ENCODE results near the gene GPR35. TPM values are rescaled to one million over a fixed set of nuclear protein-coding genes. Genes with fewer than 3 reads are reported as not detected.

GPR35 gene
- total RNA-seq, 1 experiment from 2014 or later = 4.2 TPM

DNA sequence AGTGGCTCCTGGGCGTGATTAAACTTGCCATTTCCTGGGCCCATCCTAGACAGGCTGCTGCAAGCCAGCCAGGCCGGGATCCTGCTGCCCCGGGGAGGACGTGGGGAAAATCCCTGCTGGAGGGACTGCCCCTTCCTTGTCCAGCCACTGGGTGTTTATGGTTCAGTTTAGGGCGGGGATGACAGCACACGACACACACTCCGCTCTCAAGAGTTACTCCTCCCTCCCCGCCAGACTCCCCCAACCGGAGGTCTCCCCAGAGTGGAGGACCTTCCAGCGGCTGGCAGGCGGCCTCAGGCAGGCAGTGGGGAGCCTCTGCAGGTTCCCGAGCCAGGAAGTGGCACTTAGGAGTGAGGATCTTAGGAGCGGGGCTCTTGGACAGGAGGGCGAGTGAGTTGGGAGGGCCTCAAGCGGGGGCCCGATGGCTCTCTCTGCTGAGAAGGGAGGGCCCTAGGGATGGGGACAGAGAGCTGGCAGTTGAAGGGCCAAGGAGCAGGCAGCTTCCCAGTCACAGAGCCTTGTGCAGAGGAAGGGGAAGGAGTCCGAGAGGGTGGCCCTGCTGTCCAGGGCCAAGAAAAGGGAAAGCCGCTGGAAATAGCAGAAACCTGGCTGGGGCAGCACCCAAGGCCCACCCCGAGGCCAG lies 5.7 kb upstream of the GPR35 start:
- RAD21 ChIA-PET (ENCODE audit: low non-redundant PET in 1 of 2, low total read pairs in 2 of 2, uncharacterized antibody in 2 of 2, unreplicated experiment in 2 of 2) = no interaction called here
- no peaks in the 10 kb centered on the region for H3K27me3 ChIP-seq (ENCODE audit: insufficient read depth, low read length)
- DNase-seq (ENCODE audit: low read depth, low spot score) (no peak), ATAC-seq (no peak)
- no peaks in the 10 kb centered on the region for H3K36me3 ChIP-seq (ENCODE audit: control insufficient read depth in 1 of 2, insufficient read depth in 2 of 2, low read length in 2 of 2)
- H3K4me1 ChIP-seq (ENCODE audit: control insufficient read depth in 1 of 2, insufficient read depth in 2 of 2, low read length in 2 of 2) = no peaks in the 10 kb centered on the region
- H2AFZ ChIP-seq (ENCODE audit: low read depth, low read length, poor library complexity, severe bottlenecking) = no peak overlapping the region
- POLR2A ChIA-PET = no interaction called here
- intact Hi-C loops (cut with micrococcal nuclease) = no loop called here
- no peak overlapping the region for H3K4me2 ChIP-seq (ENCODE audit: low read length)
- no peaks in the 10 kb centered on the region for H3K9me2 ChIP-seq (ENCODE audit: insufficient read depth)
- H3K4me3 ChIP-seq (replicated peaks in 1 of 2; ENCODE audit: low read depth in 1 of 2, low read length in 2 of 2) = no peak overlapping the region
- H4K20me1 ChIP-seq (ENCODE audit: insufficient read depth) = no peaks in the 10 kb centered on the region
- no peak overlapping the region for H3K27ac ChIP-seq (ENCODE audit: low read depth, low read length)
- TF ChIP-seq POLR2A (IDR thresholded peaks at IDR 0.05; ENCODE audit: borderline replicate concordance, extremely low read depth, insufficient read depth, insufficient read length) (no peak), SP1 (IDR thresholded peaks at IDR 0.05; ENCODE audit: low read depth) (no peak), ZFX (IDR thresholded peaks at IDR 0.05) (no peak), CEBPB (IDR thresholded peaks at IDR 0.05; ENCODE audit: low read depth) (no peak), ZNF274 (IDR thresholded peaks at IDR 0.05; ENCODE audit: low read depth, low read length) (no peak)
- H3K79me2 ChIP-seq (ENCODE audit: insufficient read depth, low read length) = no peaks in the 10 kb centered on the region
- no peak overlapping the region for H3K9ac ChIP-seq (ENCODE audit: low read length)
- peaks cover 0 to 11% of the 10 kb centered on the region in 2 experiments; a peak in 2 of 4 replicates for H3K9me3 ChIP-seq (ENCODE audit: control insufficient read depth in 1 of 2, insufficient read depth in 1 of 2, low read depth in 1 of 2, low read length in 2 of 2)
- BruUV-seq (replicated peaks) = no TSS peak
- CTCF ChIA-PET = no interaction called here

DNA sequence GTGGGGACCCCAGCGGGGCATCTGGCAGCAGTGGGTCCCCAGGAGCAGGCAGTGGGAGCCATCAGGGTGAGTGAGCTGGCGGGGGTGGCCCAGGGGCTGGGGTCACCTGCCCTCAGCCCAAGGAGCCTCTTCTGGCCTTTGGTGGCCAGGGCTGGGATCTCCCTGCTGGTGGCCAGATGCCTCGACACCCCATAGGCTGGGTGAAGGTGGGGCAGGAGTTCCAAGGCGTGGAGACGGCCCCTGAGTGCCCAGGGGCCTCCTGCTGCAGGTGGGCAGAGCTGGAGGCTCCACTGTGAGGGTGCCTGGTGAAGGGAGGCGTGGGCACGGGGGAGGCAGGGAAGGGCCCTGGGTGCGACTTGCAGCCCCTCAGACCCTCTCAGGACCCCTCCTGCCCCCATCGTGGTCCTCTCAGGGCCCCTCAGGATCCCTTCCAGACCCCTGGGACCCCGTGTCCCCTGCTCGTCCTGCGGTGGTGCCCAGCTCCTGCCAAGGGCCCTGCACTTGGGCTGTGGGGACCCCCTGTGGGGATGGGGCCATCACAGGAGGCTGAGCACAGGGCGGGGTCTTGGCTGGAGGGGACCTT lies 5.0 kb upstream of the GPR35 start:
- Histone ChIP-seq H4K20me1 (ENCODE audit: insufficient read depth) (no peaks in the 10 kb centered on the region), H3K27ac (ENCODE audit: low read depth, low read length) (no peak overlapping the region), H3K9ac (ENCODE audit: low read length) (no peak overlapping the region), H3K4me1 (ENCODE audit: control insufficient read depth in 1 of 2, insufficient read depth in 2 of 2, low read length in 2 of 2) (no peaks in the 10 kb centered on the region), H3K79me2 (ENCODE audit: insufficient read depth, low read length) (no peaks in the 10 kb centered on the region), H3K36me3 (ENCODE audit: control insufficient read depth in 1 of 2, insufficient read depth in 2 of 2, low read length in 2 of 2) (no peaks in the 10 kb centered on the region), H3K9me2 (ENCODE audit: insufficient read depth) (no peaks in the 10 kb centered on the region), H3K4me3 (replicated peaks in 1 of 2; ENCODE audit: low read depth in 1 of 2, low read length in 2 of 2) (no peak overlapping the region), H3K27me3 (ENCODE audit: insufficient read depth, low read length) (no peaks in the 10 kb centered on the region), H2AFZ (ENCODE audit: low read depth, low read length, poor library complexity, severe bottlenecking) (no peak overlapping the region), H3K9me3 (ENCODE audit: control insufficient read depth in 1 of 2, insufficient read depth in 1 of 2, low read depth in 1 of 2, low read length in 2 of 2) (peaks cover 0 to 11% of the 10 kb centered on the region in 2 experiments; a peak in 2 of 4 replicates), H3K4me2 (ENCODE audit: low read length) (no peak overlapping the region)
- DNase-seq (ENCODE audit: low read depth, low spot score) = no peak
- no TSS peak for BruUV-seq (replicated peaks)
- ChIA-PET CTCF (no interaction called here), POLR2A (no interaction called here), RAD21 (ENCODE audit: low non-redundant PET in 1 of 2, low total read pairs in 2 of 2, uncharacterized antibody in 2 of 2, unreplicated experiment in 2 of 2) (no interaction called here)
- no peak for ATAC-seq
- intact Hi-C loops (cut with micrococcal nuclease) = no loop called here
- TF ChIP-seq CEBPB (IDR thresholded peaks at IDR 0.05; ENCODE audit: low read depth) = no peak
- TF ChIP-seq, protein P1, sequence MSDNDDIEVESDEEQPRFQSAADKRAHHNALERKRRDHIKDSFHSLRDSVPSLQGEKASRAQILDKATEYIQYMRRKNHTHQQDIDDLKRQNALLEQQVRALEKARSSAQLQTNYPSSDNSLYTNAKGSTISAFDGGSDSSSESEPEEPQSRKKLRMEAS (IDR thresholded peaks at IDR 0.05) = no peak
- no peak for TF ChIP-seq POLR2AphosphoS5 (IDR thresholded peaks at IDR 0.05; ENCODE audit: low read depth, low read length)
- no peak for TF ChIP-seq ELF1 (IDR thresholded peaks at IDR 0.05; ENCODE audit: borderline replicate concordance, low read depth)
- no peak for TF ChIP-seq JUND (IDR thresholded peaks at IDR 0.05)
- TF ChIP-seq, protein P2, sequence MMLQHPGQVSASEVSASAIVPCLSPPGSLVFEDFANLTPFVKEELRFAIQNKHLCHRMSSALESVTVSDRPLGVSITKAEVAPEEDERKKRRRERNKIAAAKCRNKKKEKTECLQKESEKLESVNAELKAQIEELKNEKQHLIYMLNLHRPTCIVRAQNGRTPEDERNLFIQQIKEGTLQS (IDR thresholded peaks at IDR 0.05) = no peak
- no peak for TF ChIP-seq EZH2phosphoT487 (IDR thresholded peaks at IDR 0.05; ENCODE audit: borderline replicate concordance)
- TF ChIP-seq CBX3 (IDR thresholded peaks at IDR 0.05; ENCODE audit: low read depth) = no peak
- no peak for TF ChIP-seq TCF7L2 (IDR thresholded peaks at IDR 0.05; ENCODE audit: borderline replicate concordance, extremely low read depth, insufficient read depth, insufficient read length)
- no peak for TF ChIP-seq ZNF274 (IDR thresholded peaks at IDR 0.05; ENCODE audit: low read depth, low read length)
- no peak for TF ChIP-seq POLR2A (IDR thresholded peaks at IDR 0.05; ENCODE audit: borderline replicate concordance, extremely low read depth, insufficient read depth, insufficient read length)
- TF ChIP-seq SP1 (IDR thresholded peaks at IDR 0.05; ENCODE audit: low read depth) = no peak
- TF ChIP-seq SIN3A (IDR thresholded peaks at IDR 0.05; ENCODE audit: low read depth) = no peak
- TF ChIP-seq, protein P3, sequence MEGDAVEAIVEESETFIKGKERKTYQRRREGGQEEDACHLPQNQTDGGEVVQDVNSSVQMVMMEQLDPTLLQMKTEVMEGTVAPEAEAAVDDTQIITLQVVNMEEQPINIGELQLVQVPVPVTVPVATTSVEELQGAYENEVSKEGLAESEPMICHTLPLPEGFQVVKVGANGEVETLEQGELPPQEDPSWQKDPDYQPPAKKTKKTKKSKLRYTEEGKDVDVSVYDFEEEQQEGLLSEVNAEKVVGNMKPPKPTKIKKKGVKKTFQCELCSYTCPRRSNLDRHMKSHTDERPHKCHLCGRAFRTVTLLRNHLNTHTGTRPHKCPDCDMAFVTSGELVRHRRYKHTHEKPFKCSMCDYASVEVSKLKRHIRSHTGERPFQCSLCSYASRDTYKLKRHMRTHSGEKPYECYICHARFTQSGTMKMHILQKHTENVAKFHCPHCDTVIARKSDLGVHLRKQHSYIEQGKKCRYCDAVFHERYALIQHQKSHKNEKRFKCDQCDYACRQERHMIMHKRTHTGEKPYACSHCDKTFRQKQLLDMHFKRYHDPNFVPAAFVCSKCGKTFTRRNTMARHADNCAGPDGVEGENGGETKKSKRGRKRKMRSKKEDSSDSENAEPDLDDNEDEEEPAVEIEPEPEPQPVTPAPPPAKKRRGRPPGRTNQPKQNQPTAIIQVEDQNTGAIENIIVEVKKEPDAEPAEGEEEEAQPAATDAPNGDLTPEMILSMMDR (IDR thresholded peaks at IDR 0.05 in 2 of 3, conservative IDR thresholded peaks at IDR 0.05 in 1 of 3; ENCODE audit: borderline replicate concordance in 1 of 3, insufficient read depth in 1 of 3, low read depth in 2 of 3, low read length in 2 of 3) = no peak
- no peak for TF ChIP-seq SRF (IDR thresholded peaks at IDR 0.05; ENCODE audit: low read depth)
- no peak for TF ChIP-seq FOSL1 (IDR thresholded peaks at IDR 0.05; ENCODE audit: low read depth)

Measured in HCT116 (cell line).